Smooth muscle cell of trachea (primary cell): ENCODE measurements around the gene STS. TPM values are rescaled to one million over a fixed set of nuclear protein-coding genes. Genes with fewer than 3 reads are reported as not detected.

Experiments used
- total RNA-seq: library from RNA; depleted of rRNA; stranded (reverse); fragments of >200 nt; gene quantifications from 2 replicates; pipeline ENCODE4 v1.2.1, GENCODE V29; 2014

STS gene, protein sequence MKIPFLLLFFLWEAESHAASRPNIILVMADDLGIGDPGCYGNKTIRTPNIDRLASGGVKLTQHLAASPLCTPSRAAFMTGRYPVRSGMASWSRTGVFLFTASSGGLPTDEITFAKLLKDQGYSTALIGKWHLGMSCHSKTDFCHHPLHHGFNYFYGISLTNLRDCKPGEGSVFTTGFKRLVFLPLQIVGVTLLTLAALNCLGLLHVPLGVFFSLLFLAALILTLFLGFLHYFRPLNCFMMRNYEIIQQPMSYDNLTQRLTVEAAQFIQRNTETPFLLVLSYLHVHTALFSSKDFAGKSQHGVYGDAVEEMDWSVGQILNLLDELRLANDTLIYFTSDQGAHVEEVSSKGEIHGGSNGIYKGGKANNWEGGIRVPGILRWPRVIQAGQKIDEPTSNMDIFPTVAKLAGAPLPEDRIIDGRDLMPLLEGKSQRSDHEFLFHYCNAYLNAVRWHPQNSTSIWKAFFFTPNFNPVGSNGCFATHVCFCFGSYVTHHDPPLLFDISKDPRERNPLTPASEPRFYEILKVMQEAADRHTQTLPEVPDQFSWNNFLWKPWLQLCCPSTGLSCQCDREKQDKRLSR
- total RNA-seq = 4.2 and 7.6 TPM in 2 replicates

DNA sequence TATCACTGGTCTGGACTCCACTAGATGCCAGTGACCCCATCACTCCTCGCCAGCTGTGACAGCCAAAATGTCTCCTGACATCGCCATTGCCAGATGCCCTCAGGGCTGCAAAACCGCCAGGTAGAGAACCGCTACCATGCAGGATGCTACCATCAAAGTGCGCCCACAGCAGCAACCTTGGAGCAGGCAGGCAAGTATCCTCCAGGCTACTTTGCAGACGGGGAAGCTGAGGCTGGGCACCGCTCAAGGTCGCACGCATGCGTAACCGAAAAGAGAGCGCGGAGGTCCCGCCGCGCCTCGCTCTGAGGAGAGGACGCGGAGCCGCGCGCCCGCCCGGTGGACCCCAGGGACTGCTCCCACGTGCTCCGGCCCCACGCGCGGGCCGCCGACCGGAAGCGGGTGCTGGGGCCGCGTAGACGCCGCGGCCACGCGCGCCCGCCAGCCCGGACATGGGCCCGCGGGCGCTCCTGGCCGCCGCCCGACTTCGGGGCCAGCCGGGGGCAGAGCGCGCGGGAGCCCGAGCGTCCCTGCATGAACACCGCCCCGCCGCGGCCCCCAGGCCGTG is at the start of gene STS:
STS (plus strand) TSS at position 300 of the 565 bp plus-strand sequence. CDS start 105,488 bp downstream, outside the sequence.

DNA sequence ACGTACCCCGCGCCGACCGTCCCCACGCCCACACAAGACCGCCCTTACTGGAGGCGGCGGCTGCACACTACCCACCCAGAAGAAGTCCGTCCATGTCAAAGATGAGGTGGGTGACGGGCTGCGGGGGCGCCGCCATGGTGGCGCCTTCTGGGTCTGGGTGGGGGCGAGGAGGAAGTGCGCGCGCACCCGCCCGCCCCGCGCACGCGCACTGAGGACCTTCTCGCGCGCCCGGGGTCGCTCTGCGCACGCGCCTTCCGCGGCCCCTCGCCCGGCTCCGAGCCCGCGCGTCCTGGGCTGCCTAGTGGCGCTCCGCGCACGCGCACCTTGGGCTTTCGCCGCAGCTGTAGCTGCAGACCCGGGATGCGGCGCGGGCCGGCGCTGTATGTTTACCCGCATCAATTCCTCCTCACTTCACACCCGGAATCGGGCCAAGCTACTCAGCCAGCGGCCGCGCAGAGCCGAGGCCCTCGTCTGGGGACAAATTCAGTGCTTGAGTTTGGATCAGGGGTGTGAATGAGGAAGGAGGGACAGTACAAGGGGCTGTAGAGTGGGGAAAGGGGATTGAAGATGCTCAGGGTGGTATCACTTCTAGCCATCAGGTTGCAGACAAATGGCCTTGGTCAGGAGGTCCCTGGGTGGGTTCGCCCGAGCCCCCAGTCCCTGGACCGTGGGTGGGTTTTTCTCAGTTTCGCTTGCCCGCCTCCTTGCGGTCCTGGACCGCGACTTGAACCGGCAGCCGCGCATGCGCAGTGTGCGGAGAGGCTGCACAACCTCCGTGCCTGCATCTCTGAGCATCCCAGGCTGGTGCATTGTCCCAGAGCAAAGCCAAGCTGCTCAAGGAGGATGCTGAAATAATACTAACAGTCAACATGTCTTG is 704 bp downstream of the STS start, which contains the start of gene PUDP:
PUDP (minus strand) TSS at position 176 of the 877 bp plus-strand sequence; CDS start at position 136, 40 bp downstream.

Other genes starting within 250 kb of the STS start
- 7.3 and 7.8 TPM in 2 replicates for gene PUDP, start 441 bp downstream of the STS start, total RNA-seq